HG02852 (cell line): ENCODE results near the gene POU2F1.

Source experiments
- ATAC-seq: cut with Tn5 transposase; IDR thresholded peaks from one replicate; pipeline ENCODE4 v1.9.1; 2021; ENCODE audit warnings: mild to moderate bottlenecking, moderate library complexity; ENCODE audit not compliant: unreplicated experiment

POU2F1 gene

DNA sequence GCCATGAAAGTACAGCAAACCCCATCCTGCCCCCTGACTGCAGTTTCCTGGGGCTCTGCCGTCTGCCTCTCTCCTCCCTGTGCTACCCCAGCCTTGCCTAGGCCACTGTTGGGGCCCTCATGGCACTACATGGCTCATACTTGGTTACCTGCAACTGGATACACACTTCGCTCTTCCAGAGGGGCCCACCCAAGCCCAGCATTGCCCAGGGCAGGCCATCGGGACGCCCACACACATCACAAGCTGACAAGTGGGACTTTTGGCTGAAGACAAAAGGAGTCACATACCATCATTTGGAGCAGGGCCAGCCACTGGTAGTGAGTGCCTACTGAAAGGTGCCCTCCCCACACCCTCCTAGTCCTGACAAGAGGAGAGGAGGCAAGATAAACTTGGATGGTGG lies 214.8 kb downstream of the POU2F1 start:
- ATAC-seq = no peak

DNA sequence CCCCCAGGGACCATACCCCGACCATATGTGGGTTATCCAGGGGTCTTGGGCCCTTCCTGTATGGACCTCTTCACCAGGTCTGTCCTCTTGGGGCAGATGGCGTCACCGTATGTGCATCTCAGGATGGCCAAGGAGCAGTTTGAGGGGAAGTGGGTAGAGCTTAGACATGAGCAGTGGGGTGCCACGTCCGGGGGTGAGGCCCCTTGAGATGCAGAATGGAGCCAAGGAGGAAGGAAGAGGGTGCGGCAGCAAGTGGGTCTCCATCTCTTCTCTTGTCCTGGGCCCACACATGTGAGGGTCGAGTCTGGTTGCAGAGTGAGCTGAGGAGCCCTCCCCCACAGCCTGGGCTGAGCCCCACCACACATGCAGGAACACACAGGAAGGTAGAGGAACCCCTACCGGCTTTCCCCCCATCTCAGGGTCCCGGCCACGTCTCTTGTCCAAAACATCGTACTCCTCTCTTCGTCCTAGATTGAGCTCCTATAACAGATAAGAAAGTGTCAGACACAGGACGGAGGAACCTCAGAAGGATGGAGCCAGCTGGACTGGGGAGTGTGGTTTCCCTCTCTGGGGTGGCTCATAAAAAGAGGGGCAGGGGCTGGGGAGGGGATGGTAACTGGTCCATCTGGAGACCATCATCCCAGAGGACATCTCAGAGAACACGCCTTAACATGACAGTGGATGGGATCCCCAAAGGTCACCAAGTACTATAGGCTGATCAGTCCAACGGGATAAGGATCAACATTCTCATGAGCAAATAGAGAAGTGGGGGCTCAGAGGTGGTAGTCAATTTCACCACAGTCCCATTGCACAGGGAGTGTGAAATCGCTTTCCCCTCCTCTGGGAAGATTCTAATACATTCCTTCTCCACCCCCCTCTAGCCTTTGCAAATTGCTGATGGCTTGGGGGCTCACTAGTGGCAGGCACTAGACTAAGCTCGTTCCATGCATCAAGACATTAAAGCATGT lies 217.8 kb downstream of the POU2F1 start:
- ATAC-seq = no peak

DNA sequence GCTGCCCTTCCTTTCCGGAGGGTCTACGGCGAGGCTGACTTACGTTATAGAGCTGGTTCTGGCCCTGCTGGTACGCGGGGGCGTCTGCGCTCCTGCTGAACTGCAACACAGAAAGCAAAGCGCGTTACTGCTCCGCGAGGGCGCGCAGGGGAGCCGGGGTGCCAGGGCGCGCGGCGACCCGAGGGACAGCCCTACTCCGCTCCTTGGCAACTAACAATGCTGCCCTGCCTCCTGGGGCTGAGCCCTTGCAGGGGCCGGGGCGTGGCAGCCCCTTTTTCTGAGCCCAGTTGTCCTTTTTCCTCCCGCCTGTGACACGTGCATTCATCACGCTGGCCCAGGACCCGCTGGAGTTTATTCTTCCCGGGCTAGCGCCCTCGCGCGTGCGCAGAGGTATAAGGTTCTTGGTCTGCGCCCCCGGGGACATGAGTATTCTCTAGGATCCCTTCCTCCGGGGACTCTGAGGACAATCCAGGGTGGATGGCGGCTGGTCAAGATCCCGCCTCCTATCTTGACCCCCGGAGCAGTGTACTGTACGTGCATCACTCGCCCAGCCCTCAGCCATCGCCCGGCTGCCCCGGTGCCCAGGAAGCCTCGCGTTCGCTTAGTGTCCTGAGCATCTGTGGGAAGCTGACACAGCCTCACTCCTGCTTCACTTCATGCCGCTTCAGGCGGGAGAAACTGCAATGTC lies 218.8 kb downstream of the POU2F1 start:
- no peak for ATAC-seq

DNA sequence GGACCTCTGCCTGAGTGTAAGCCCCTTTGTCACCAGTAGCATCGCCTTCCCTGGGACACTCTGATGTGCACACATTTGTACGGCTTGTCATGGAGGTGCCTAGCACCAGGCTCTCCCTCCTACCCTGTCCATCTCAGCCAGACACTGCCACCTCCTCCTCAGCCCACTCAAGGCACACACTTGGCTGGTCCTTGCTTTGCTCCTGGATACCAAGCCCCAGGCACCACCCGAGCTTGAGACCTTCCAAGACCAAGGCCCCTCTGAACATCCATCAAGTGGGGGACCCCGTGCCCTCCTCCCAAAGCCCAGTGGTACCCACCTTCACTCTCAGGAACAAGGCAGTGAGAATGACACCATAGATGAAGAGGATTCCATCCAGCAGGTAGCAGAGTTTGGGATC lies 219.7 kb downstream of the POU2F1 start:
- no peak for ATAC-seq

DNA sequence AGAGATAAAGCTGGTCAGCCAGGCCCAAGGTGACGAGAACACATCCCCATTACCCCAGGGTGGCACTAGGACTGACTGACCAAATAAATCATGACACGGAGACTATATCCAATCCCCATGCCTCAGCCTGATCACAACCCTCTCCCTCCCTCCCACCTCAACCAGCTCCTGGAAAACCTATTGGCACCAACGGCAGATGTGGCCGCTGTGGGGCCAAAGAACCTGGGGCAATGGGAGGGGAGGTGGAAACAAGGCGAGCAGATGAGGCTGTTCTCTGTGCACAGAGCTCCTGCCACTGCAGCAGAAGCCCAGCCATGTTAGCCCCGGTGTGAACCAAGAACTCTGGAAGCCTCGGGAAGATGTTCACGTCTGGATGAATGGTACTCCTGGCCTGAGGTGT lies 220.1 kb downstream of the POU2F1 start:
- no peak for ATAC-seq

DNA sequence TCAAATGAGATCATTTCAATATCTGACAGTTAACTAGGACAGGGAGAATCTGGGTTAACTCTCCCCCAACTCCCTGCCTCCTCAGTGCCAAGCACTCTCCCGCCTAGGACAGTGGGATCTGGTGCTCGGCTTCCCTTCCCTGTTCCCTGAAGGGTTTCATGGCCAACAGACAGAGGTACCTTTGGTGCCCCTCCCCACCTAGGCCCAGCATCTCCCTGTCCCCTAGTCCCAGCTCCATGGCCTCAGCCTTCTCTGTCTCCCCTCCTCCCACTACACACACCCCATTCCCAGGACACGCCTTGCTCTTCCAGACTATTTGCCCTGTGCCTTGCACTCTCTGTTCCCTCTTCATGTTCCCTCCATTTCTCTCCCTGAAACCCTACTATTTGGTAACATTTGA lies 220.5 kb downstream of the POU2F1 start:
- ATAC-seq = no peak

DNA sequence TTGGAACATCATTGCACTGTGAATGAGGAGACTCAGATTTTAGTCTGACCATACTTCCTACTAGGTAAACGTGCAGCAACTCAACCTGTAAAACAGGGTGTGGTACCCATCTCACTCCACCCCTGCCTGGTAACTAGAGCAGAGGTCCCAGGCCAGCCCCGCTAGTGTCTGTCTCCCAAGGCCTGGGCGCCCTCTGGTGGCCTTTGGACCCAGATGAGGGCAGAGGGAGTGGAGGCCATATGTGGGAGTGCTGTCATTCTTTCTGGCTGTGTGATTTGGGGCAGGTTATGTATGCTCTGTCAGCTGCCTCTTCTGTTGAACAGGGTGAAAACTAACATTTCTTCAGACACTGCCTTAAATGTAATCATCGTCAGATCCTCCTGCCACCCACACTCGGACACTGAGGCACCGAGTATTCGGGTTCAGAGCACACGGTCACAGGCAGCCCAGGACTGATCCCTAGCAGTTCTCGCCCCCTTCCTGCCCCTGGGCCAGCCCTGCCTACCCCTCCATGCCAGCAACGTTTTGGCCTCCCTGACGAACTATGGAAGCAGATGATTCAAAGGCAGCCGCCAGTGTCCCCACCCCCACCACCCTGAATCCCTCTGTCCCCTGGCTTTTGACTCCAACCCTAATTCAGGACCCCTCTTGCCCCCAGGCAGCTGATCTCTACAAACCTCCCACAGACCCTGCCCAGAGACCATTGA lies 221.6 kb downstream of the POU2F1 start:
- ATAC-seq = peak; percentile 86

DNA sequence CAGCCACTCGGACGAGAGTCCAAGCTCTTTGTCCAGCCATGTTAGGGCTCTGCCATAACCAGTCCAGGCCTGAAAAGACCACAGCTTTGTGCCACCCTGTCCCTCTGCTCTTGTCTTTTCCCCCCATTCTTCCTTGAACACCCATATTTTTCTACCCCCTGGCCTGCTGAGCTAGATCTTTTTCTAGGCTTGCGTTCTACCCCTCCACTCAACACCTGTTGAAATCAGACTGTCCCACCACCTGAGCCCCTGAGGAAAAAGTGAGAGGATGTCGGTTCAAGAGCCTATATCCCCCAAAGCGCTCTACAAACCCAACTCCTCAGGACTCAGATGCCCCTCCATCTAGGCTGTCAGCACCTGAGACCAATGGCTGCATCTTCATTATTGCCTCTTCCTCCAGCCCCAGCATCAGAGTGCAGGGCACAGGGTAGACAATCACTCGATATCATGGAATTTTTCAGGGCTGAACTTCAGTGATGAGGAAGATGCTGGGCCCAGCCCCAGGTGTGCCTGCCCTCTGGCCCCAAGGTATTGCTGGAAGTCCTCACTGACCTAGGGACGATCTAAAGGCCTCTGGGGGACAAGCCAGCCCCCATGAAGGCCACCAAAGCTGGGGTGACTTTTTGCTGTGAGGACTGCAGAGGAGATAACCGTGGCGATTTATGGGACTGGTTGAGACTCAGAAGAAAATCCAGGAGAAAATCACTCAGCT lies 222.3 kb downstream of the POU2F1 start:
- no peak for ATAC-seq

DNA sequence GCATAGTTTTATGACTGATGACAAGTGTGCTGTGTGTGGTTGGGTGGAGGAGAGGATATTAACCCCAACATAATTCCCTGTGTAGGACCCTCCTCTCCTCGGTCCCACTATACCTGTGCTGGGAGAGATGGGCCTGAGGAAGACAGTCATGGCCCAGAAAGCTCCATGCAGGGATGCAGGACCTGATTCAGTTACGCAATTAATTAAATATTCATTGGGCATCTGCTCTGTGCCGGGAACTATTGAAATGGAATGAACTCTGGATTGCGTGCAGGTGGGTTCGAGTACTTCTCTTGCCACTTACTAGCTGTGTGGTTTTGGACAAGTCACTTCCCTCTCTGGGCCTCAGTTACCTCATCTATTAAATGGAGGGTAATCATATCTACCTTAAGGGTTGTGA lies 223.1 kb downstream of the POU2F1 start:
- ATAC-seq = no peak

DNA sequence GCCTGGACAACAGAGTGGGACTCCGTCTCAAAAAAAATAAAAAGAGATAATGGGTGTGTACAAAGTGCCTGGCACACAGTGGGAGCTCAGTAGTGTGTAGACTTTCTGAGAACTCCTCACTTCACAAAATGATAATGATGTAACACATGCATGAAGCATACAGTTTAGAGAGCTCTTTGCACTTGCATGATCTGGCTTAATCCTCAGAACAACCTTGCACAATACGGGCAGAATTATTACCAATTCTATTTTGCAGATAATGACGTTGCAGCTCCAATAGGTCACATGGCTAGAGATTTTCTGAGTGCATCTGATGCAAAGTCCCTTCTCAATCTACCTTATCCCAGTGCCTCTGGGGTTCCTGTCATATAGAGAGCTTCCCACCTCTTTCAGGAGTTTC lies 226.3 kb downstream of the POU2F1 start:
- no peak for ATAC-seq

DNA sequence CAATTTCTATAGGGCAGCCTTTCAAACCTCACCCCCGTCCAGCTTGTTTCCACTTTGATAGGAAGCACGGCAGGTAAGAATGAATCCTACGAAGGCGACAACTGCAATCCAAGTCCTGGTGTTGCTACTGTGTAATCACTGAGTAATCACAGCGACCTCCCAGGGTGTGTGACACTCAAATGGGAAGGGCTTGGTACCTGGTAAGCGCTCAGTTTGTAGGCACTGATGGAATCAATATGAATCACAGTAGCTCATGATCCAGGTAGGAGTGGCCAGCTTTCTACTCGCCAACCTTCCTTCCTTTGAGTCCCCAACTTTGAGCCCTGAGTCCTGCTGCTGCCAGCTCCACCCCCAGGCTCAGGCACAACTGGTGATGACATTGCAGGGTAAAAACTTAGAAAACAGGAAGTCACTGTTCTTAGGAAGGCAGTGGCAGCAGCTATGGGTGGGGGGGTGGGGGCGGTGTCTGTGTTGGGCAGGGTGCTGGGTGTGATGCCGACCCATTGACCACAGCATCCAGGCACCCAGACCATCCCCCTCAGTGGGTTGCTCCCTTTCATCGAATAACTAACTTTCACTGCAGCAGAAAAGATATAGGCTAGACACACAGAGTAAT lies 226.9 kb downstream of the POU2F1 start:
- ATAC-seq = peak; percentile 57

DNA sequence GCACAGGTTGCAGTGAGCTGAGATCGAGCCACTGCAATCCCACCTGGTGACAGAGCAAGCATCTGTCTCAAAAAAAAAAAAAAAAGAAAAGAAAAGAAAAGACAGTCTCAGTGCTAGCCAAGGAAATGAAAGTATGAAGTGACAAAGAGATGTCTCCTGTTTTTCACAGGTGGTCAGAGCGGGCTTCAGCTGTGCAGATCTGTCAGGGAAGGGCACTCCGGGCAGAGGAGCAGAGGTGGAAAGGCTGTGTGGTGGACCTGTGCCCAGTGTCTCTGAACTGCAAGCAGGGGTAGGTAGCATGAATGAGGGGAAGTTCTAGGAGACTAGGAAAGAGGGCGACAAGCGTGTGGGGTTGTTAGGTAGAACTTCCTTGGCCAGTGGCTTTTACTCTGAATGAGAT lies 230.2 kb downstream of the POU2F1 start:
- no peak for ATAC-seq

DNA sequence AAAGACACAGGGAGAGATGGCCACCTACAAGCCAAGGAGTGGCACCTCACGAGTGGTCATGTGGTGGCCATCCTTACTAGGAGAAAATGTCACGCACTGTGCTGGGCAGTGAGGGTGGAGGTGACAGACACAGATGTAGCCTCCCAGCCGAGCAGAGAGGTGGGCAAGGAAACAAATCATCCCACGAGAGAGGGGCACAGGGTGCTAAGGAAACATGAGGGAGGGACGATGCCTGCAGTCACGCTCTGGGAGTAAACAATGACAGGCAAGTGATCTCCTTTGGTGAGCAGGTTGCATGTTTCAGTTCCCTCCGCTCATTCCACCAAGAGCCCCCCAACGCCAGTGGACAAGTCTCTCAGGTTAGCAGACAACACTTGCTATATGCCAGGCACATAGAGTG lies 231.8 kb downstream of the POU2F1 start:
- no peak for ATAC-seq

DNA sequence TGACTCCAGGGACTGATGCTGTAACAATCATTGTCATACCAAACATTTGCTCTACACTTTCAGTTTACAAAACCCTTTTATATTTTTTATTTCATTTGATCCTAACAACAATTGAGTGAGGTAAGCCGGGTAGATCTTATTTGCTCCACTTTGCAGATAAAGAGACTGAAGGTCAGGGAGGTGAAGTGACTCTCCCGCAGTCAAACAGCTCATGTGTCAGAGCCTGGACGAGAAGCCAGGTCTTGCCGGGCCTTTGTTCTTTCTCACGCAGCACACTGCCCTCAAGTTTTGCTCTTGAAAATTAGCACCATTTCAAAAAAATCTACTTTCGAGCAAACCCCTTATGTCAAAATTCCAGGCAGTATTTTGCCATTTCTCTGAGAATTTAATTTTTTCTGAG lies 232.4 kb downstream of the POU2F1 start:
- ATAC-seq = no peak

DNA sequence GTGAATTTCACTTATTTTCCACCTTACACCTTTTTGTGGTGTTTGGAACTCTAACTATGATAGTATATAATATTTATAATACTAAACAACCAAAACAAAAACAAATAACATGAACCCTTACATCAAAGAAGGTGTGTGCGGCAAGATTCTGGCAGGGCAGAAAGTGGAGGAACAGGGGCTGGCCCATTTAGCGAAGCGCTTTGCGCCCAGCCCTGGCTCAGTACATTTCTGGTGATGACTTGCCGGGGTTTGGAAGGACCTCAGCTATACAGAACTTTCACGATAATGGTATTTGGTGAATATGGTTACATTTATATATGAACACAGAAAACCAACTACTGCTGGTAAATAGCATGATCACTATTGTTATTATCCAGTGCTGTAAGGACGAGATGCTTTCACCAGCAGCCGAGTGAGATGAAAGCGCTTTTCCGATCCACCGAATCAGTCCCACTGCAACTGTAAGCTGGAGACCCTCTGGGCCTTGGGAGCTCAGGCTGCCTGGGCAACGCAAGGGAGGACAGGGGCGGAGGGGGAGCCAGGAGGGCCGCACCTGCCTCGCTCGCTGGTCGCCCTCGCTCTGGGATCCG lies 233.7 kb downstream of the POU2F1 start:
- no peak for ATAC-seq

DNA sequence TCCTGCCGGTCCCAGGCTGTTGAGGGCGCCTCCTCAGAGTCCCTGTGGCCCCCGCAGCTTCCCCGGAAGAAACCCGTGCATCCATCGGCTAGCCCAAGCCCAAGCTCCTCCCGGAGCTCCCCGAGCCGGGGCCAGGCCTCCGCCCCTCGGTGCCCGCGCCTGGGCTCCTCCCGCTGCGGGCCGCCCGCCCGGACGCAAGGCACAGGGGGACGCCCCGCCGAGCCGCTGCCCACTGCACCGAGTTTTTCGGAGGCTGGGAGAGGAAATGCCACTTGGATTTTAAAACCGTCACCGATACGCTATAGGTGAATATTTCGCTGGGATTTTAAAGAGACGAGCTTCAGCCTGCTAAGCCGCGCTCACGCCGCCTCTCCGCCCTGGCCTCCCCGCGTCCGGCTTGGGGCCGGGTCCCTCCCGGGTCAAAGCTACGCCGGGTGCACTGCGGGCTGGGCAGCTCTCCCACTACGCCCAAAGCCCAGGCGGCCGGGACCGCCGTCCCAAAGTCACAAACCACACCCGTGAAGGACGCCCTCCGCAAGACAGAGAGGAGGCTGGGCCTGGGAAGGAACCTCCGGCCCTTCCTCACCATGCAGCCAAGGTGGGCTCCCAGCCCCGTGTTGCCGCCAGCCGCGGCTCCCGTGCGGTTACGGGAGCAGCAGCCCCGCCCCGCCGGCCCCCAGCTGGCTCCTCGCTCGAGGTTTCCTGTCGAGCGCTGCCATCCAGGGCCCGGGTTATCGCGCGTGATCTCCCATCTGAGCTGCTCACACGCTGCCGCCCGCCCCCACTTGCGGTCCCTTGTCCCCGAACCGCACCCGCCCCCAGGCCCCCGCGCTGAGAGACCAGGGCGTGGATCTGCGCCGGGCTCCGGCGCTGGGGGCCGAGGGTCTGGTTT lies 234.5 kb downstream of the POU2F1 start:
- ATAC-seq = peak; percentile 64

DNA sequence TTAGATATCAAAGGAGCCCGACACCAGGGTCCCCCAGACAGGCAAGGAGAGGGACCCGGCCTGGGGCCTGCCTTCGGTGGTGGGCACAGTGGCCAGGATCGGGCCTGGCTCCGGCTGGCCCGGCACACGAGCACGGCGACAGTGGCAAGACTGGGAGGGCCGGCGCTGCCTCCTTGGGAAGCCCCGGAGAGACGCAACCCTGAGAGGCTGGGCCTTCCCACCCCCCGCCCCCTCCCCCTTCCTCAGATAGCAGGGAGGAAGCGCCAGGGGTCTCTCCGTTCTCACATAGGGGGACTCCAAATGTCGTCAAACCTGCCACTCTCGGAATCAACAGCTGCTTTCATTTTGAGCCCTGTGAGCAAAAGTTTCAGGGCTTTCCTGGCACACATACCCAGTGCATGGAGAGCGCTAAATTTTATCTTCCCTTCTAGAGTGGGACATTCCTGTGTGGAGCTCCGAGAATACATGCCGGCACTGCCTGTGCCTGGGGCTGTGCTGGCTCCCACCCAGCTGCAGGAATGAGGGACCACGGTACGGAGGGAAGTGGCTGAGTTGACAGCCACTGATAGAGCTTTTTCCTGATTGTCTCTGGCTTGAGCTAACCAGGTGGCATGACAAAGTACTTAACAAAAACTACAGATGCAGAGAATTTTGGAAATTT lies 235.2 kb downstream of the POU2F1 start:
- peak; percentile 37 for ATAC-seq

DNA sequence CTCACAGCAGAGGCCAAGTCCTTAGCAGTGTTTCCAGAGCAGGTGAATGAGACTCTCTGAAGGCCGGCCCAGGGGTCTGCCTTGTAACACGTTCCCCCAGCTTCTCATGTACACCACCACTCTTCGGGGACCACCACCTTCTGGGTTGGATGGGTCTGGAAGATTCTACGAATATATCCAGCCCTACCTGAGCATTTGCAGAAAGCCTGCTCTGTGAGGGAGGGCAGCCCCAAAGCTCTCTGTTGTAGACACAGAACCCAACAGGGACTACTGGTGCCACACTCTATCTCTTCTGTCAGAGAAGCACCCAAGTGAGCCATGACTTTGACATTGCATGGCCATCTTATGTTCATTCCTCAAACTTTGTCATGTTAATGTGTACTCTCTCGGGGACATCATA lies 235.8 kb downstream of the POU2F1 start:
- ATAC-seq = no peak

DNA sequence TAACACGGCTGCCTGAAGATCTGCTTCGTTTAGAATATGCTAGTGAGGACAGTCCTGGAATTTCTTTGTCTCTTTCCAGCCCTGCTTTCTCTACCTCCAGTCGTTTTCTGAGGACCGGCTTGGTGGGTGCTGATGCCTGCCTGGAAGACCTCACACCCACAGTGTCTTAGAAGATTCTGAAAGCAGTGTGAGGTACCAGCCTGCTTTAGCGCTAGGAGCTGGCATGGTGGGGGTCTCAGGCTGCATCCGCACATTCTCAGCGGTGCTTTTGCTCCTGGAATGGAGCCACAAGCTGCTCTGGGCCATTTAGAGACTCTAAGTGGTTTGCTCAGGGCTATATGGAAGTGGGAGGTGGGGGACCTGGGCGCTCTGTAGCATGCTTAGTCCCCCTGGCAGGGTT lies 236.2 kb downstream of the POU2F1 start:
- ATAC-seq = no peak
